Stimulated activated CD8-positive, alpha-beta memory T cell treated with anti-CD3 and anti-CD28 coated beads, Interleukin-12 subunit alpha, Interleukin-12 subunit beta, amount 100 ng/mL, for 1 hour (primary cell): Measurements from ENCODE around the gene DGCR6L.
A peak's percentile ranks its signal among the peaks of the same experiment; 100 is the strongest.
"Not testable (repeated sequence)": the region's sequence is repeated elsewhere in the genome, so short reads cannot be mapped to it uniquely, and the experiment has no call there.

Experiments
- DNase-seq: peaks from one replicate; pipeline ENCODE4 v3.0.0-alpha.2; 2020; ENCODE audit warnings: low read depth

DGCR6L gene

GRCh38 chr22:20319745-20320658 is at the start of gene DGCR6L:
Gene DGCR6L, minus strand, starts transcription at chr22:20320060. Its CDS starts 72 bp downstream, at chr22:20319988.
- peak; percentile 93 for DNase-seq

GRCh38 chr22:20368875-20369274 is 49.0 kb upstream of the DGCR6L start:
- not testable (repeated sequence) for DNase-seq

- not testable (repeated sequence) for DNase-seq
These were observed 47.0 kb upstream of the DGCR6L start for GRCh38 chr22:20366841-20367240.

GRCh38 chr22:20364335-20365260 is 44.7 kb upstream of the DGCR6L start:
- not testable (repeated sequence) for DNase-seq

- DNase-seq: not testable (repeated sequence)
These were observed 42.5 kb upstream of the DGCR6L start for GRCh38 chr22:20362403-20362802.

- DNase-seq: not testable (repeated sequence)
These were observed 41.9 kb upstream of the DGCR6L start for GRCh38 chr22:20361752-20362229.

GRCh38 chr22:20360866-20361751 is 41.2 kb upstream of the DGCR6L start:
- not testable (repeated sequence) for DNase-seq

- not testable (repeated sequence) for DNase-seq
These were observed 40.4 kb upstream of the DGCR6L start for GRCh38 chr22:20360261-20360660.

GRCh38 chr22:20358503-20359239 is 38.8 kb upstream of the DGCR6L start:
- not testable (repeated sequence) for DNase-seq

GRCh38 chr22:20357967-20358366 is 38.1 kb upstream of the DGCR6L start:
- not testable (repeated sequence) for DNase-seq

- DNase-seq: not testable (repeated sequence)
These were observed 37.0 kb upstream of the DGCR6L start for GRCh38 chr22:20356906-20357305.

GRCh38 chr22:20355939-20356636 is 36.2 kb upstream of the DGCR6L start:
- not testable (repeated sequence) for DNase-seq

GRCh38 chr22:20354238-20354975 is 34.5 kb upstream of the DGCR6L start:
- no peak for DNase-seq

- not testable (repeated sequence) for DNase-seq
These were observed 32.7 kb upstream of the DGCR6L start for GRCh38 chr22:20352536-20352935.

GRCh38 chr22:20346553-20346952 is 26.7 kb upstream of the DGCR6L start:
- DNase-seq: not testable (repeated sequence)

GRCh38 chr22:20338291-20338690 is 18.4 kb upstream of the DGCR6L start:
- DNase-seq: not testable (repeated sequence)

GRCh38 chr22:20337807-20338206 is 17.9 kb upstream of the DGCR6L start:
- DNase-seq: not testable (repeated sequence)

- DNase-seq: not testable (repeated sequence)
These were observed 16.7 kb upstream of the DGCR6L start for GRCh38 chr22:20336561-20336960.

- DNase-seq: not testable (repeated sequence)
These were observed 8.7 kb upstream of the DGCR6L start for GRCh38 chr22:20328569-20328930.
